ENCODE data around the gene CST9L. TPM values are rescaled to one million over a fixed set of nuclear protein-coding genes. Genes with fewer than 3 reads are reported as not detected.

Gene CST9L
- total RNA-seq, 1 experiment from 2014 or later = not detected

DNA sequence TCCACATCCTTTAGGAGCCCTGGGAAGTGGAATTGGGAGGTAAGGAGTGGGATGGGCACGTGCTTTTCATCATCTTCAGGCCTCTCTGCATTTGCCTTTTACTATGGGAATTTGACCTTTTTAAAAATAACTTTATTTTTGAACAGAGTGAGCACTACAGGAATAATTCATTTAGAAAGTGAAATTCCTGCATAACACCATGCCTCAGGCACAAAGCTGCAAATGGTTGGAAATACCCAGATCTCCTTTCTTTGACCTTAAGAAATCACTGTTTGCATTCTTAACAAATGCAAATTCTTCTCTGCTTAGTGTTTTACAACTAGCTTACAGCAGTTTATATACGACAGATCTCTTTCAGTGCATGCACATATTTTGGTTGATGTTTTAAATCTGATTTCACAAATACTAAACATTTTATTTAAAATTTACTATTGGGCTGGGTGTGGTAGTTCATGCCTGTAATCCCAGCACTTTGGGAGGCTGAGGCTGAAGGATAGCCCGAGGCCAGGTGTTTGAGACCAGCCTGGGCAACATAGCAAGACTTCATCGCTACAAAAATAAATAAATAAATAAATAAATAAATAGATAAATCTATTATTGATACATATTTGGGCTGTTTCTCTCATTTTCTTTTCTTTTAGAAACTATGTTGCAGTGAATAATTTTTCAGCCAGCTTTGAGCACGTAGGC is 52.9 kb downstream of the CST9L start:
- no peak overlapping the region for H3K4me3 Mint-ChIP-seq (ENCODE audit: low read depth, unreplicated experiment)
- no TSS peak for BruUV-seq (replicated peaks)

DNA sequence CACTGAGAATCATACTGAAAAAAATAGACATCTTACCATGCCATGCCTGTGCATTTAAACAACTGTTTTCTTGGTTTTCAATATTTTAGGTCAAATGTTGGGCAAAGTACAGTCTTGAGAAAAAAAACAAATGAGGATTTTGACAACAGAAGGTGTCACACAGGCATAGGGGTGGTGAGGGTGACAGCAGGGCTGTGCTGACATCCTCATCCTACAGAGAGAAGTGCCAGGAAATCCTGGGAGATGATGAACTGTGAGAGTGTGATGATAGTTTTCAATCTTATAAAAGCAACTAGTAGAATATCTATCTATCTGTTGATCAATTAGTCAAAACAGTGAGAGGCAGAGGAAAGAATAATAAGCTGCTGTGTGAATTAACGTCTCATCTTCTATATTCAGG is 53.4 kb downstream of the CST9L start:
- Mint-ChIP-seq H3K27ac (ENCODE audit: unreplicated experiment) (no peak overlapping the region), H3K4me3 (ENCODE audit: low read depth, unreplicated experiment) (no peak overlapping the region), H3K4me1 (ENCODE audit: low read depth, unreplicated experiment) (no peaks in the 10 kb centered on the region), H3K27me3 (ENCODE audit: unreplicated experiment) (no peaks in the 10 kb centered on the region), H3K36me3 (ENCODE audit: insufficient read depth, unreplicated experiment) (no peaks in the 10 kb centered on the region), H3K9me3 (ENCODE audit: low read depth, unreplicated experiment) (no peaks in the 10 kb centered on the region)
- DNase-seq = no peak
- BruUV-seq (replicated peaks) = no TSS peak
- TF ChIP-seq, protein P1, sequence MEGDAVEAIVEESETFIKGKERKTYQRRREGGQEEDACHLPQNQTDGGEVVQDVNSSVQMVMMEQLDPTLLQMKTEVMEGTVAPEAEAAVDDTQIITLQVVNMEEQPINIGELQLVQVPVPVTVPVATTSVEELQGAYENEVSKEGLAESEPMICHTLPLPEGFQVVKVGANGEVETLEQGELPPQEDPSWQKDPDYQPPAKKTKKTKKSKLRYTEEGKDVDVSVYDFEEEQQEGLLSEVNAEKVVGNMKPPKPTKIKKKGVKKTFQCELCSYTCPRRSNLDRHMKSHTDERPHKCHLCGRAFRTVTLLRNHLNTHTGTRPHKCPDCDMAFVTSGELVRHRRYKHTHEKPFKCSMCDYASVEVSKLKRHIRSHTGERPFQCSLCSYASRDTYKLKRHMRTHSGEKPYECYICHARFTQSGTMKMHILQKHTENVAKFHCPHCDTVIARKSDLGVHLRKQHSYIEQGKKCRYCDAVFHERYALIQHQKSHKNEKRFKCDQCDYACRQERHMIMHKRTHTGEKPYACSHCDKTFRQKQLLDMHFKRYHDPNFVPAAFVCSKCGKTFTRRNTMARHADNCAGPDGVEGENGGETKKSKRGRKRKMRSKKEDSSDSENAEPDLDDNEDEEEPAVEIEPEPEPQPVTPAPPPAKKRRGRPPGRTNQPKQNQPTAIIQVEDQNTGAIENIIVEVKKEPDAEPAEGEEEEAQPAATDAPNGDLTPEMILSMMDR (IDR thresholded peaks at IDR 0.05; ENCODE audit: unreplicated experiment) = no peak
- CTCF ChIA-PET = no interaction called here
- intact Hi-C loops (cut with micrococcal nuclease; ENCODE audit: unreplicated experiment) = no loop called here

More for the DNA sequence above, 52.9 kb downstream of the CST9L start:
- CTCF ChIA-PET = no interaction called here
- intact Hi-C loops (cut with micrococcal nuclease; ENCODE audit: unreplicated experiment) = no loop called here
- H3K27me3 Mint-ChIP-seq (ENCODE audit: unreplicated experiment) = no peaks in the 10 kb centered on the region
- H3K36me3 Mint-ChIP-seq (ENCODE audit: insufficient read depth, unreplicated experiment) = no peaks in the 10 kb centered on the region
- H3K9me3 Mint-ChIP-seq (ENCODE audit: low read depth, unreplicated experiment) = no peaks in the 10 kb centered on the region
- no peaks in the 10 kb centered on the region for H3K4me1 Mint-ChIP-seq (ENCODE audit: low read depth, unreplicated experiment)
- no peak overlapping the region for H3K27ac Mint-ChIP-seq (ENCODE audit: unreplicated experiment)
- TF ChIP-seq, protein P1 (IDR thresholded peaks at IDR 0.05; ENCODE audit: unreplicated experiment) = no peak
- DNase-seq = no peak

Other genes starting within 250 kb of the CST9L start
- 7.2 and 7.9 TPM in 2 replicates for gene NXT1, start 217.7 kb downstream of the CST9L start, total RNA-seq (2022)
- gene GZF1, start 206.3 kb downstream of the CST9L start, total RNA-seq (2022) = 4.5 and 5.0 TPM in 2 replicates
- 4.6 and 4.8 TPM in 2 replicates for gene NAPB, start 147.0 kb downstream of the CST9L start, total RNA-seq (2022)
- gene CSTL1, start 128.8 kb downstream of the CST9L start, total RNA-seq (2022) = not detected in 2 replicates
- gene CST11, start 115.6 kb downstream of the CST9L start, total RNA-seq (2022) = not detected in 2 replicates
- gene CST8, start 77.4 kb downstream of the CST9L start, total RNA-seq (2022) = not detected in 2 replicates
- gene CST9, start 37.4 kb upstream of the CST9L start, total RNA-seq (2022) = not detected in 2 replicates
- 95.7 and 107 TPM in 2 replicates for gene CST3, start 69.5 kb upstream of the CST9L start, total RNA-seq (2022)
- gene CST4, start 120.6 kb upstream of the CST9L start, total RNA-seq (2022) = not detected in 2 replicates
- gene CST1, start 182.5 kb upstream of the CST9L start, total RNA-seq (2022) = 0.69 and 1.2 TPM in 2 replicates